GF-D8 (cell line): ENCODE data around the gene MEGF6.

ENCODE experiments used
- DNase-seq: peaks from one replicate; lab custom pipeline; 2025; lab: John Stamatoyannopoulos, UW

Gene MEGF6

DNA sequence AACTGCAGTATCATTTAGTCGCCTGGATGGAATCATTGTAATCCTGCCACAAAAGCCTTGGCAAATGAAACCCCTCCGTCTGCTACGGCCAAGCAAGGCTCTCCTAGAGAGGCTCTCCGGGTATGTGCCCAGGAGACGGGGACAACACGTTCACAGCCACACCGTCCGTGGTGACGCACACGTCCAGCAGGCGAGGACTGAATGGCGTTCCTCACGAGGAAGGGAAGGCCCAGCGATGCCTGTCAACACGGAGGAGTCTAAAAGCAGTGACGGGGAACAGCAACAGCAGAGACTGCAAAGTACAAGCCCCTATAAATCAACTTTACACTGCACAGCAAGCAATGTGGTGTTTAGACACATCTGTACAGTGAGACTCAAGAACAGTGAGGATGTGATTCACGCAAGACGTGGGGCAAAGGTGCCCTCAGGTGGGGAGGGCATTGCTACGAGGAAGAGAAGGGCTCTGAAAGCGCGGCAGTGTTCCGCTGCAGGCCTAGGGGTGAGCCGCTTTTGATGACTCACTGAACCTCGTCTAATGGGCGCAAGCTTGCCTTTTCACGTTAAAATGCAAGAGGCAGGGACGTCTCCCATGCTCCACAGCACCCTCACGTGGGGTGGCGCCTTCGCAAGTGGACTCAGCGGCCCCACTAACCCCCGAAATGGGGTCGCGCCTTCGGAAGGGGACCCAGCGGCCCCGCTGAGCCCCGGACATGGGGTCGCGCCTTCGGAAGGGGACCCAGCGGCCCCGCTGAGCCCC is 31.8 kb upstream of the MEGF6 start:
- DNase-seq: no peak

DNA sequence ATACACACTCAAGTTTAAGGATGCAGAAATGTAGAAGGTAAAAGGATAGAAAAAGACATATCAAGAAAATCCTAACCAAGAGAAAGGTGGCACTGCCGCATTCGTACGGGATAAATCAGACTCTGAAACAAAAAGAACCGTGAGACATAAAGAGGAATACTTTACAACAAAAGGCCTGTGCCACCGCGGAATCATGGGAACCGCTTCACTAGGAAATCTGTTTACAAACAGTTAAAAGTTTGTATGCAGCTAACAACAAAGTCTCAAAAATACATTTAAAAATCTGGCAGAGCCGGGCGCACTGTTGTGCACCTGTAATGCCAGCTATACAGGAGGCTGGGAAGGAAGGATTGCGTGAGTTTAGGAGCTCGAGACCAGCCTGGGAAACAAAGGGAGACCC is 30.5 kb upstream of the MEGF6 start:
- DNase-seq: no peak

DNA sequence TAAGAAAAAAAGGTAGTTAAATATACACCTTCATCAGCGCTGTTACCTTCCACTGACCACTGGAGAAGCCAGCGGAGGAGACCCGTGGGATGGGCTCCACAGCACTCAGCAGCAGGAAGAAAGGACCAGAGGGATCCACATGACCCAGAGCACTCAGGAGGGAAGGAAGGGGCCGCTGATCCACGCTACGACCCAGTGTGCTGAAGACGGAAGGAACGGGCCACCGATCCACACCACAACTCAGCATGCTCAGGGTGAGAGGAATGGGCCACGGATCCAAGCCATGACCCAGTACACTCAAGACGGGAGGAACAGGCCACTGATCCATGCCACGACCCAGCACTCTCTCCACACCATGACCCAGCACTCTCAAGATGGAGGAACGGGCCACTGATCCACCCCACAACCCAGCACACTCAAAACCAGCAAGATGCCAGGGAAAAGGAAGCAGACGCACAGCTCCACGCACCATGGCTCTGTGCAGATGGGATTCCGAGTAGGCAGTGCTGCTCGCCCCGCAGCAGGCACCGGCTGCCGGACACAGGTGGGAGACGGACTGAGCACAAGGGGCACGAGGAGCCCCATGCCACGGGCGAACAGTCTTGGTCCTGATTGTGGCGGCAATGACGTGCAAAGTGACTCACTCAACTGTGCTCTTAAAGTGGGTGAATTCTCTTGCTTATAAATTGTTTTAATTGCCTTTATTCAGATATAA is 29.9 kb upstream of the MEGF6 start:
- DNase-seq: no peak

DNA sequence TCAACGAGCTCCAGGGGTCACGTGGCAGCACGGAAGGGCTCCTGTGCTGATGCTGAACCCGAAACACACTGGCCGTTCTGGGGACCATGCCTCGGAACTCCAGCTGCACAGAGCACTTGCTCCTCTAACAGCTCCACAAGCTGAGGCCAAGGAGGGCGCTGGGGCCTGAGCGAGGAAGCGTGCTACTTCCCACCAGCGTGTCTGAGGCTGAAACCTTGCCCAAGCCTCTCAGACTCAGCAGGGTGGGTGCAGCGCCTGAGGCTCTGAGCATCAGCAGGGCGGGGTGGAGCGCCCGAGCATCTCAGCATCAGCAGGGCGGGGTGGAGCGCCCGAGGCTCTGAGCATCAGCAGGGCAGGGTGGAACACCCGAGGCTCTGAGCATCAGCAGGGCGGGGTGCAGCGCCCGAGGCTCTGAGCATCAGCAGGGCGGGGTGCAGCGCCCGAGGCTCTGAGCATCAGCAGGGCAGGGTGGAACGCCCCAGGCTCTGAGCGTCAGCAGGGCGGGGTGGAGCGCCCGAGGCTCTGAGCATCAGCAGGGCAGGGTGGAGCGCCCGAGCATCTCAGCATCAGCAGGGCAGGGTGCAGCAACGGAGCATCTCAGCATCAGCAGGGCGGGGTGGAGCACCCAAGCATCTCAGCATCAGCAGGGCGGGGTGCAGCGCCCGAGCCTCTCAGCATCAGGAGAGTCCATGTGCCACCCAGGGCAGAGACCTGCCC is 29.0 kb upstream of the MEGF6 start:
- no peak for DNase-seq

DNA sequence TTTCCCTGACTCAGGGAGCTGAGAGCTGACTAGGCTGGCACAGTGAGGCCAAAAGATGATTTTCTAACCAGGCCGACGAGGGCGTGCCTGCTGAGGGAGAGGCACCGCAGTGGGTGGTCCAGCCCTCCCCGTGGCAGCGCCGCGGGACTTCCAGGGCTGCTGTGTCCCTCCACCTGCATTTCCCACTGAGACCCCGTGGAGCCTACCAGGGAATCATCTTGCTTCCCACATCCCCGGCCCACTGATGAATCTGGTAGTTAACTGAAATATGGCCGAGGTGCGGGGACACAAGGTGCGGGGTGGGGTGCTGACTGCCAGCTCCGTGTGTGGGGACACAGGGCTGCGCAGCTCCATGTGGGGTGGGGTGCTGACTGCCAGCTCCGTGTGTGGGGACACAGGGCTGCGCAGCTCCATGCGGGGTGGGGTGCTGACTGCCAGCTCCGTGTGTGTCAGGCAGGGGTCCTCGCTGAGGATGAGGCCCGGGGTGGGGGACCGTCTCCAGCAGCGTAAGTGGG is 28.1 kb upstream of the MEGF6 start:
- no peak for DNase-seq

DNA sequence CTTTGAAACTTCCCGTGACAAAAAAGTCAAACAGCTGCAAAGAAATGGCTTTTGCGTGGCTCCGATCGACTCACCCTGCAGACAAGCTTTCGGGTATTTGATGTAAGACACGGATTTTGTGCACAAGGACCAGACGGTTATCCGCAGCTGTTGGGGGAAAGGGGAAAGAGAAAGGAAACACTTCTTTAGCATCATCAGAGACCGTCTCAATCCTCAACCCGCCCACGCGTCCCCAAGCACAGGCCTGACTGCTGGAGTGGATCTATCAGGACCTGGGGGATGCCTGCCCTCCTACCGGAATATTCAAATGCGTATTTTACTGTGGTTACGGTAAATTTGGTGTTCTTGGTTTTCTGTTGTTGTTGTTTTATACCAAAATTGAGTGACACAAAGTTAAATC is 27.4 kb upstream of the MEGF6 start:
- no peak for DNase-seq

DNA sequence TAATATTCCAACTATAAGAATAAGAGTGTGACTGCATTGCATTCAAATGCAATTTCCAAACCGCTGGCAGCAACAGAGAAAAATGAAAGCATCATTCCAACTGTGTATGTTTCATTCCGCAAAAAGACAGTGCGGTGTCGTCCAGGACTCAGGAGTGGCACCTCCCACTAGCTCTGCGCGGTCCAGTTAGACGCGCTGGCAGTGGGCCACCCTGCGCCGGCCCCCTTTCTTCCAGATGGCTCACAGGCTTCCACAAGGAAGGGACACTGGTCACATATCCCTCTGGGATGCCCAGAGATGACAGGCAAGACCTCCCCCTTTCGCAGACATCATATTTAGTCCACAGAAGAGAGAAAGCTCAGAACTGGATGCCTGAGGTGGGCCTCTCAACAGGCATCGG is 26.7 kb upstream of the MEGF6 start:
- DNase-seq: no peak

DNA sequence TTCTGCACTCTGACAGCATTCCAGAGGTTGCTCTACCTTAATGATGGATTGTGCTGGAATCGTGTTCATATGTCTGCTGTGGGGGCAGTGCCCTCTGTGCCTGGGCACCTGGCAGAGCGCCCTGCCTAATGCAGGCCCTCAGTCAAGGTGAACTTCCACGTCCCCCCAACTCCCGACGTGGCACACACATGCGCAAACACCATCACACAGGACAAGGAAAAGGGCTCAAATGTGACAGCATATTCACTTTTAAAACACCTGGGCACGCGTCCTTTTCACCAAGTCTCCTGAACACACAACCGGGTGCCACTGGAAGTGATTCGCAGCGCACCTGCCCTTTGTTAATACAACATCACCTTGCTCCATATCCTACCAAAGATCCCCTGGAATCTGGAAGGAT is 25.2 kb upstream of the MEGF6 start:
- DNase-seq: no peak

DNA sequence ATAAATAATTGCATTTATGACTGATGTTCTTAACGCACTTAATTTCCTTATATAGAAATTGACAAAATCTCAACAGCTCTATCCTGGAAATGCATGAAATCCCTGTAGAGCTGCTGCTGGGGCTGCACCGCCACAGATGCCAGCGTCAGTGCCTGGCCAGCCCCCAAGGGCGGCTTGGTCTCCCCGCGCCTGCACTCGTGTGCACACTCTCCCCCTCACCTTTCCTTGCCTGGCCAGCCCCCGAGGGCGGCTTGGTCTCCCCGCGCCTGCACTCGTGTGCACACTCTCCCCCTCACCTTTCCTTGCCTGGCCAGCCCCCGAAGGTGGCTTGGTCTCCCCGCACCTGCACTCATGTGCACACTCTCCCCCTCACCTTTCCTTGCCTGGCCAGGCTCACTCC is 24.8 kb upstream of the MEGF6 start:
- DNase-seq: no peak

DNA sequence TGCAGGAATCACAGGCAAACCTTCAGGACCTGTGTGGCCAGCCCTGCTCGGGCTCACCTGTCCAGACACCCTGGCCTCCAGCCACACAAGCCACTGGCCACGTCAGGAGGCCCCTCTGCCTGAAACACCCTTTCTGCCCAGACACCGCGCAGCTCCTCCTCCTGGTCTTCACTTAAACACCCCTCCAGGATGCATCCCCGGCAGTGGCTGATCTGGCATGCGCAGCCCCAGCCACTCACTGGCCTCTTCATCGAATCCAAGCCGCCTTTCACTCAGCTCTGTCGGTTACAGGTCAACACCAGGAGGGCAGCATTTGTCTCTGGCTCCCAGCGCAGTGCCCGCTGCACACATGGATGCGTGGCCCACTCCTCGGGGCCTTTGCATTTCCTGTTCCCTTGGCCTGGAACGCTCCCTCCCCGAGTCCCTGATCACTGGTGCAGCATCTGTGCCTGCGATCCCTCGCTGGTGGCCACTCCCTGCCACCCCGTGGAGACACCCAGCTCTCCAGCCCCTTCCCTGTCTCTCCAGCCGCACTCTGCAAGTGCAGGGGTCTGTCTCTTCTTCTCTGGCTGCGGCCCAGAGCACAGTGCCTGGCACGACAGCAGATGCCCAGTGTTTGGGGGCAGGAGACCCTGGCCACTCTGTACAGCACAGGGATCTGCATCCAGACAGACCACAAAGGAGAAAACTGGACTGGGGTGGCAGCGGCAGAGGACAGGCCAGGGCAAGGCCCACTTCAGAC is 22.9 kb upstream of the MEGF6 start:
- no peak for DNase-seq

DNA sequence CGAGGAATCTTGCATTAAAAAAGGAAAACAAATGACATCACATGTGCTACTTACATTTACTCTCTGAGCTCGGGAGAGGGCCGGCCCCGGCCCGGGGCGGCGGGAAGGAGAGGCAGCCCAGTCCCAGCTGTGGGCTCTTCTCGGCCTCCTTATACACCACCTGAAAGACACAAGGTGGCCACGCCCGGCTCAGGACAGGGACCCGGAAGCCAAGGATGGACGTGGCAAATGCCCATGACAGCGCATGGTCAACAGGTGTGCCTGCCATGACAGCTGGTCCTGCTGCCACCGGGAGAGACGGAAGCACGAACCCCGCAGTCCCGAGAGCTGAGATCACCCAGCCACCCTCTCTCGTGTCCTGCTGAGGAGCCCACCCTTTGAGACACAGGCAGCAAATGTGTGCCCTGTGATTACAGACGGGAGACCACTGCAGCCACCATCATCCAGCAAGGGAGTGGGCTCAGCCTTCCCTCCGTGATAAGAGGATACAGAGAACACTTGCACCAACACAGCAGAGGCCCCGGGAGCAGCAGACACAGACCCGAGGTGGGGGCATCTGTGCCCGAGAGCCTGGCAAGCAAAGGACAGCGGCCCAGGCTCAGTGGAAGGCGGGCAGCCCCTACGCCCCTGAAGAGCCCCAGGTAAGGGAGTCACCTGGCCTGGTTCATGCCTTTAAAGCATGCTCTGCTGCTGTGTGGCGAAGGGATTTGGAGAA is 22.2 kb upstream of the MEGF6 start:
- no peak for DNase-seq

DNA sequence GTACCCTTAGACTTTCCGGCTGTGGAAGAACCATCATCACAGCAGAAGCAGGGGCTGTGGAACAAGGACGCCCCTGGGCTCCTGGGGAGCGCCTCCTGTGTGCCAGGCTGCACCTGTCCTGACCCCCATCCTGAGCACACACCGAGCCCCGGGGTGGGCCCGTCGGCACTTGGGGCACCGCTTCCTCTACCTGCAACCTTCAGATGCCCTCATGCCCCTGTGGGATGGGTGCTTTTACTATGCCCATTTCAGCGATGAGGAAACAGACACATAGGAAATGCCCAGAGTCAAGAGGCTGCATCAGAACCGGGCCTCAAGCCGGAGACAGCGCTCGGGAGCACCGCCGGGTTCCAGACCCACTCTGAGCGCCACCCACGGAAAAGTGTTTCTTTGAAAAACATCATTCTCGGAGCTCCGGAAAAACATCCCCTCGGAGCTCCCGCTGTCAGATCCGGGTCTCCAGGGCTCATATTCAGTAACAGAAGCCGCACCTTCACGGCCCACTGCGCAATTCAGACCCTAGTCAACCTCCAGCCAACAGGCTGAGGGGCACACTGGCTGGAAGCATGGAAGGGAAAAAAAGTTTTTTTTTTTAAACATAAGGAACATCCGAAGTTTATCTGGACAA is 21.5 kb upstream of the MEGF6 start:
- no peak for DNase-seq

DNA sequence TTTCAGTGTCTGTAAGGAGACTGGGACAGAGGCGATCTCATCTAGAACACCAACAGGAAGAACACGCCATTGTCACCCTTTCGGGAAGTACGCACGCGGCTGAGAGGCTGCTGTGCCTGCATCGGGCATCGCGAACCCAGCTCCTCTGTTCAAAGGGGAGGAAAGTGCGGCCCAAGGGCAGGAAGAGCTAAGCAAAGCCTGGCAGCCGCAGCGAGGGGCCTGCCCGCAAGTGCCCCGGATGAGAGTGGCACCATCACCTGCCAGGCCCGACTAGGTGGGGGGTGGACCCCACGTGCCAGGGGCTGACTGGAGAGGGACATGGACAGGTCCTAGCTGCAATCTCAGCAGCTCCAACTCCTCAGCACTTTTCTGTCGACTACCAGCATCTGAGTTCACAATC is 21.0 kb upstream of the MEGF6 start:
- DNase-seq: no peak

DNA sequence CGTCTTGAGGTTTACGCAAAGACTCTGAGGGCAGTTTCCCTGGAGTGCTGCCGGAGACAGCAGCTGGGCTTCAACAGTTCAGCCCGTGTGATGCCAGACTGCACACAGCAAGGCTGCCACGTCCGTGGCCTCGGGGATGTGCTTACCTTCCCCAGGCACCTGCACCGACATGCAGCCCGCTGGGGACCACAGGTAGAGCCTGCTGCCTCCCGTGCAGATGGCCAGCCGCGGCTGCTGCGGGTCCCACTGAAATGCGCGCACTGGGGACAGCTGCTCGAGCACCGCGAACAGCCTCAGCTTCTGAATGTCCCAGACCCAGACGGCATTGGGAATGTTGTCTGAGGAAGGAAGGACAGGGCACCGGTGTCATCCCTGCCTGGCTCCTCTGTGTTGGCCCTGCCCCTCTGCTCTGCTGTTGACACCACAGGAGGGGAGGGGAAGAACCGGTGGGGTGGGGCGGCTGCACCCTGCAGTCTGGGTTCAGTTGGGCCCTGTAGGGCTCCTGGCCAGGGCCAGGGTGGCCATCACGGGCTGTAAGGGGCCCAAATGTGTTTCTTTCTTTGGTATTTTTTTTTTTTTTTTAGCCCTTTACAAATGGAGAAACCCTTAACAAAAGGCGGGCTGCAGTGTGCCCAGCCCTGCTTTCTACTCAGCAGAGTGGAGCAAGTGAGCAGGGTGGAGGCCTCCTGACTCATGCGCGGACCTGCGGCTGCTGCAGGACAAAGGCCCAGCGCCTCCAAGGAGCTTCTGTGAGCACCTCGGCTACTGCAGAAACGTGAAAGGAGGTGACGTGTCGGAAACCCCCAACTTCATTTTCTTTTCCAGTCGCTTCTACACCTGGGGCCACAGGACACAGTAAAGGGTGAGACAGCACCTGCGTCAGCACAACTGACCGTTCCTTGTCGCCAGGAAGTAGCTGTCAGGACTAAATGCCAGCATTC is 20.3 kb upstream of the MEGF6 start:
- no peak for DNase-seq

DNA sequence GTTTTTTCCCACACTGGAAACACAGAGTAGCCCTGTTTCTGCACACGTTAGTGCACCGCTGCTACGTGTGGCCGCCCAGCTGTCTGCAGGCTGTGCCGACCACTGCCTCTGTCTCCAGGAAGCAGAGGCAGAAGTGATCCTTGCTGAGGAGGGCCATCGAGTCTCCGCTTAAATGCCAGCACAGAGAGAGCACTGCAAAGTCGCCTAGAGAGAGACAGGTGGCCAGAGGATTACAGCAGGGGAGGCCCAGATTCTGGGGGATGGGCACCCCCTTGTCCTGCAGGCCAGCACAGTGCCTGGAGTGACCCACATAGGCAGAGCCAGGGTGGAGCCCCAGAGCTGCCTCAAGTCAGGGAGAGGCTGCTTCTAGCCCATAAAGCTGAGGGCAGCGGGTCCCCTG is 19.6 kb upstream of the MEGF6 start:
- no peak for DNase-seq

DNA sequence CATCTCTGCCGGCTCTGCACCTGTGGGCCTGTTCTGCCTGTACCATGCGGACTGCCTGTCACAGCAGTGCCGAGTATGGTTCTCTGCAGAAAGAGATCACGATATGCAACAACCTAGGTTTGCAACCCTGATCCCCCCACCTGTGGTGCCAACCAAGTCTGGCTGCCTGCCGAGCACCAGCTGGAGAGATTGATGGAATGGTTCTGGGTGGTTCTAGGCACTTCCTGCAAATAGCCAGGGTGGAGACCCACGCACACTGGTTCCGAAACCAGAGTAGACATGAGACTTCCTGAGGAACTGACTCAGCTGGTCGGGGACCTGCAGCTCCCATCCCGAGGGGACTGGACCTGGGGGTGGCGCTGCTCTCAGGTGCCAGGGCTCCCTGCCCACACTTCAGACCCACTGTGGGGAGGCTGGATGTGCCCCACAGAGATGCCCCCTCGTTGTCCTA is 18.9 kb upstream of the MEGF6 start:
- no peak for DNase-seq

DNA sequence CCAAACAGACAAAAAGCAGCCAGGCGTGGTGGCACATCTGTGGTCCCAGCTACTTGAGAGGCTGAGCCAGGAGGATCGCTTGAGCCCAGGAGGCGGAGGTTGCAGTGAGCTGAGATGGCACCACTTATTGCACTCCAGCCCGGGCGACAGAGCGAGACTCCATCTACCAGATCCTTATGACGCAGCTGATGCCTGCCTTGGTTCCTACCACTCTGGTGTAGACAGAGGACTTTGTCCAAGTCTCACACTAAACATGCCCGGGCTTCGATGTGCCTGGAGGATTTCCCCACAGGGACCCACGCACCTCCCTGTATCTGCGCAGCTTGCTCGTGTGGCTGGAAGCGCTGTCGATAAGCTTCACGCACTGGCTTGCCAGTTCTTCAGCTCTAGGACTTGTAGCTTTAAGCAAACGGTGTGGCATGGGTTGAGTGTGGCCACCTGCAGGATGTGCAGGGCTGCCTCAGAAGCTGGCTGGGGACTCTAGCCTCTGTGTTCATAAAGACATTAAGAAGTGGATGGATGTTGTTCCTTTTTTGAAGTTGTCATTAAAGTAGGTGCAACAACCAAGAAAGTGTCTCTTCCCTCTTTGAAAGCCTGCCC is 18.4 kb upstream of the MEGF6 start:
- no peak for DNase-seq

DNA sequence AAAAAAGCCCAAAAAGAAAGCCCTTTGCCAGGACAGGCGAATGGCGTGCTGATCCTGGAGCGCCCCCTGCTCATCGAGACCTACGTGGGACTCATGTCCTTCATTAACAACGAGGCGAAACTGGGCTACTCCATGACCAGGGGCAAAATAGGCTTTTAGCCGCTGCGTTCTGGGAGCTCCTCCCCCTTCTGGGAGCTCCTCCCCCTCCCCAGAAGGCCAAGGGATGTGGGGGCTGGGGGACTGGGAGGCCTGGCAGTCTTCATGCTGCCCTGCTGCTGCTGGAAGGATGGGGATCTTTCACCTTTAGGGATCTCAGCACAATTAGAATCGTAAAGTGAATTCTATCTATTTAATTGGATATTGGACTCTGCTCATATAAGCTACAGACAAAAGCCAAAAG is 17.1 kb upstream of the MEGF6 start:
- no peak for DNase-seq

DNA sequence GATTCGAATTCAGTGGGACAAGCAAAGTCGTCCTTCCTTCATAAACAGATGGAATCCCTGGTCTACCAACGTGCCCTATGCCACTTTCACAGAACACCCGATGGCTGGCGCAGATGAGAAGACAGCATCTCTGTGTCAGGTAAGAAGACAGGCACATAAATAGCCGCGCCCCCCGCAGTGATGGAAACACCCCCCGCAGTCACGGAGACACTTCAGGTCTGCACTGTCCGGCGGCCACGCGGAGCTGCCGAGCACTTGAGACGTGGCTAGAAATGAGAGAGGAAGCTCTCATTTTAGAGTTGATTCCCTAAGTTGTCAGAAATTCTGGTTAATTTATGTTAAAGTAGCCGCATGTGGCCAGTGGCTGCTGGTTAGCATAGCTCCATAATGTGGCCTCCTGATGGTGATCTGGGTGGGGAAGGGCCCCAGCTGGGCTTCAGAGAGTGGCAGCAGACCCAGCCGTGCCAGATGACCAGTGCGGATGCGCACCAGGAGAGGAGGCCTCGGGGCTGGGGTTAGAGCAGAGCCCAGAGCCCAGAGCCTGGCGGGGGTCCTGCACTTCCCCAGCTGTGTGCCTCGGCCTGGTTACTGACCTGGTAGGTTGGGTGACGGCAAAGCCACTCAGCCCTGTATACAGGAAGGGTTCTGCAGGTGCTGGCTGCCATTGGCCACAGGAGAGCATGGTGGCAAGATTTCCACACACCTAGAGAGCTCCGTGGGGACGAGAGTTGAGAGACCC is 16.4 kb upstream of the MEGF6 start:
- DNase-seq: no peak
